H9 (cell line): ENCODE measurements around the gene TENM3. TPM values are rescaled to one million over a fixed set of nuclear protein-coding genes. Genes with fewer than 3 reads are reported as not detected.

Experiments
- DNase-seq: peaks from one replicate; pipeline ENCODE4 v3.0.0-alpha.2; 2017
- H2AFZ ChIP-seq: one replicate; pipeline ENCODE4 v1.6.1; 2013; ENCODE audit warnings: mild to moderate bottlenecking, low read length, control low read depth, moderate library complexity
- H2AK5ac ChIP-seq: 2 replicates; pipeline ENCODE4 v1.6.1; 2013; ENCODE audit warnings: low read length, control low read depth, mixed read lengths; ENCODE audit not compliant: insufficient read length
- H2BK120ac ChIP-seq: one replicate; pipeline ENCODE4 v1.6.1; 2013; ENCODE audit warnings: low read depth, mild to moderate bottlenecking, low read length, control low read depth, inconsistent platforms; ENCODE audit not compliant: poor library complexity, severe bottlenecking
- H2BK12ac ChIP-seq: 2 replicates; pipeline ENCODE4 v1.6.1; 2013; ENCODE audit warnings: low read length, control low read depth, mixed read lengths, low read depth; ENCODE audit not compliant: insufficient read length
- H2BK15ac ChIP-seq: 2 replicates; pipeline ENCODE4 v1.6.1; 2013; ENCODE audit warnings: low read depth, low read length, control low read depth
- H2BK20ac ChIP-seq: one replicate; pipeline ENCODE4 v1.6.1; 2013; ENCODE audit warnings: low read depth, mild to moderate bottlenecking, low read length, control low read depth, inconsistent platforms; ENCODE audit not compliant: poor library complexity, severe bottlenecking
- H2BK5ac ChIP-seq: 2 replicates; pipeline ENCODE4 v1.6.1; 2013; ENCODE audit warnings: low read length, control low read depth, mixed read lengths; ENCODE audit not compliant: insufficient read length
- H3K14ac ChIP-seq: 2 replicates; pipeline ENCODE4 v1.6.1; 2013; ENCODE audit warnings: low read length, control low read depth; ENCODE audit not compliant: insufficient read depth
- H3K18ac ChIP-seq: 2 replicates; pipeline ENCODE4 v1.6.1; 2013; ENCODE audit warnings: low read depth, mild to moderate bottlenecking, mixed read lengths, low read length, control low read depth; ENCODE audit not compliant: insufficient read length
- H3K23ac ChIP-seq: 2 replicates; pipeline ENCODE4 v1.6.1; 2013; ENCODE audit warnings: low read length, control low read depth, mixed read lengths, low read depth; ENCODE audit not compliant: insufficient read length
- H3K23me2 ChIP-seq: 2 replicates; pipeline ENCODE4 v1.6.1; 2013; ENCODE audit warnings: low read depth, mild to moderate bottlenecking, mixed read lengths, low read length, control low read depth; ENCODE audit not compliant: insufficient read length, poor library complexity, severe bottlenecking
- H3K27ac ChIP-seq: 2 replicates; pipeline ENCODE4 v1.5.1; 2013; ENCODE audit warnings: low read length, control low read depth, mixed read lengths, low read depth; ENCODE audit not compliant: insufficient read length
- H3K27me3 ChIP-seq: 2 replicates; pipeline ENCODE4 v1.6.1; 2013; ENCODE audit warnings: low read length, control low read depth, inconsistent platforms; ENCODE audit not compliant: insufficient read depth
- H3K4ac ChIP-seq: 2 replicates; pipeline ENCODE4 v1.6.1; 2013; ENCODE audit warnings: low read depth, mild to moderate bottlenecking, control low read depth, inconsistent platforms, low read length, moderate library complexity
- H3K4me1 ChIP-seq: 2 replicates; pipeline ENCODE4 v1.6.1; 2013; ENCODE audit warnings: low read length, control low read depth, inconsistent platforms; ENCODE audit not compliant: insufficient read depth
- H3K4me2 ChIP-seq: 2 replicates; pipeline ENCODE4 v1.6.1; 2013; ENCODE audit warnings: low read length, control low read depth, mixed read lengths; ENCODE audit not compliant: insufficient read length, insufficient read depth
- H3K56ac ChIP-seq: 2 replicates; pipeline ENCODE4 v1.6.1; 2013; ENCODE audit warnings: low read depth, mild to moderate bottlenecking, mixed read lengths, low read length, control low read depth; ENCODE audit not compliant: insufficient read length
- H3K79me1 ChIP-seq: 2 replicates; pipeline ENCODE4 v1.6.1; 2013; ENCODE audit warnings: low read depth, mild to moderate bottlenecking, moderate library complexity, low read length, control low read depth, inconsistent platforms; ENCODE audit not compliant: insufficient read depth, poor library complexity, severe bottlenecking
- H3K79me2 ChIP-seq: 2 replicates; pipeline ENCODE4 v1.6.1; 2013; ENCODE audit warnings: low read length, control low read depth, inconsistent platforms; ENCODE audit not compliant: insufficient read depth
- H3K9ac ChIP-seq: 2 replicates; pipeline ENCODE4 v1.6.1; 2013; ENCODE audit warnings: low read length, control low read depth, mixed read lengths; ENCODE audit not compliant: insufficient read length; ENCODE audit errors: extremely low read depth
- H3K9me3 ChIP-seq: one replicate; pipeline ENCODE4 v1.6.1; 2013; ENCODE audit warnings: low read depth, low read length, inconsistent platforms; ENCODE audit not compliant: control insufficient read depth
- H3T11ph ChIP-seq: one replicate; pipeline ENCODE4 v1.6.1; 2013; ENCODE audit warnings: mild to moderate bottlenecking, low read length, control low read depth, inconsistent platforms
- H4K20me1 ChIP-seq: one replicate; pipeline ENCODE4 v1.6.1; 2013; ENCODE audit not compliant: control insufficient read depth, insufficient read length, insufficient read depth
- H4K5ac ChIP-seq: 2 replicates; pipeline ENCODE4 v1.6.1; 2013; ENCODE audit warnings: low read depth, mild to moderate bottlenecking, mixed read lengths, low read length, control low read depth; ENCODE audit not compliant: insufficient read length
- H4K8ac ChIP-seq: replicated peaks from 2 replicates; pipeline ENCODE4 v1.6.1; 2013; ENCODE audit warnings: low read length, control low read depth, mixed read lengths, low read depth; ENCODE audit not compliant: insufficient read length
- H4K91ac ChIP-seq: 2 replicates; pipeline ENCODE4 v1.6.1; 2013; ENCODE audit warnings: low read depth, mild to moderate bottlenecking, moderate library complexity, mixed read lengths, low read length, control low read depth; ENCODE audit not compliant: insufficient read length
- H3K27ac Mint-ChIP-seq, 3 experiments: 2 replicates in 2 of 3; 3 replicates in 1 of 3; pipeline ENCODE4 v1.8.0; 2020 to 2021; ENCODE audit warnings: mixed read lengths in 3 of 3, mild to moderate bottlenecking in 1 of 3, moderate library complexity in 1 of 3
- H3K27me3 Mint-ChIP-seq: 2 replicates; pipeline ENCODE4 v1.8.0; 2021; ENCODE audit warnings: low read depth, mild to moderate bottlenecking, moderate library complexity, mixed read lengths
- H3K36me3 Mint-ChIP-seq, 3 experiments: 2 replicates in 2 of 3; 3 replicates in 1 of 3; pipeline ENCODE4 v1.8.0; 2020 to 2021; ENCODE audit warnings: low read depth in 3 of 3, mixed read lengths in 3 of 3; ENCODE audit not compliant: insufficient read depth in 1 of 3
- H3K4me1 Mint-ChIP-seq, 2 experiments: 2 replicates each; pipeline ENCODE4 v1.8.0; 2020; ENCODE audit warnings: mixed read lengths in 2 of 2
- H3K4me3 Mint-ChIP-seq, 2 experiments: 2 replicates in 1 of 2; 3 replicates in 1 of 2; pipeline ENCODE4 v1.8.0; 2020 to 2021; ENCODE audit warnings: mild to moderate bottlenecking in 2 of 2, mixed read lengths in 2 of 2, moderate library complexity in 1 of 2
- H3K9me3 Mint-ChIP-seq, 2 experiments: 2 replicates in 1 of 2; 3 replicates in 1 of 2; pipeline ENCODE4 v1.8.0; 2020; ENCODE audit warnings: mild to moderate bottlenecking in 2 of 2, mixed read lengths in 2 of 2, moderate library complexity in 1 of 2
- WGBS: extraction: QIAGEN DNeasy Blood & Tissue Kit; methylation state at CpG from one replicate; pipeline ENCODE4 v1.1.7; 2013; ENCODE audit warnings: missing lambda C conversion rate, low lambda C conversion rate, mixed read lengths; ENCODE audit not compliant: insufficient read length; ENCODE audit errors: extremely low coverage; 5-methylcytosine and 5-hydroxymethylcytosine counted together
- total RNA-seq: library from RNA; stranded (reverse); gene quantifications from 2 replicates; pipeline ENCODE4 v1.2.1, GENCODE V29; 2021
- TF ChIP-seq, protein P1 (sequence below): fragments of 200-600 bp; sonication (generic); conservative IDR thresholded peaks from 3 replicates; pipeline ENCODE4 v1.8.0; 2021; ENCODE audit warnings: antibody characterized with exemption, mild to moderate bottlenecking

Gene TENM3
- total RNA-seq, 1 experiment from 2014 or later: 49.6 TPM

GRCh38 chr4:182704077-182704476 is 460.9 kb downstream of the TENM3 start:
- no peak overlapping the region for H2BK5ac ChIP-seq
- no peak overlapping the region for H3K18ac ChIP-seq
- no peak overlapping the region for H3K4me2 ChIP-seq
- no CpG with 5 or more reads among the region's 1 CpG for WGBS
- TF ChIP-seq, protein P1, sequence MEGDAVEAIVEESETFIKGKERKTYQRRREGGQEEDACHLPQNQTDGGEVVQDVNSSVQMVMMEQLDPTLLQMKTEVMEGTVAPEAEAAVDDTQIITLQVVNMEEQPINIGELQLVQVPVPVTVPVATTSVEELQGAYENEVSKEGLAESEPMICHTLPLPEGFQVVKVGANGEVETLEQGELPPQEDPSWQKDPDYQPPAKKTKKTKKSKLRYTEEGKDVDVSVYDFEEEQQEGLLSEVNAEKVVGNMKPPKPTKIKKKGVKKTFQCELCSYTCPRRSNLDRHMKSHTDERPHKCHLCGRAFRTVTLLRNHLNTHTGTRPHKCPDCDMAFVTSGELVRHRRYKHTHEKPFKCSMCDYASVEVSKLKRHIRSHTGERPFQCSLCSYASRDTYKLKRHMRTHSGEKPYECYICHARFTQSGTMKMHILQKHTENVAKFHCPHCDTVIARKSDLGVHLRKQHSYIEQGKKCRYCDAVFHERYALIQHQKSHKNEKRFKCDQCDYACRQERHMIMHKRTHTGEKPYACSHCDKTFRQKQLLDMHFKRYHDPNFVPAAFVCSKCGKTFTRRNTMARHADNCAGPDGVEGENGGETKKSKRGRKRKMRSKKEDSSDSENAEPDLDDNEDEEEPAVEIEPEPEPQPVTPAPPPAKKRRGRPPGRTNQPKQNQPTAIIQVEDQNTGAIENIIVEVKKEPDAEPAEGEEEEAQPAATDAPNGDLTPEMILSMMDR: no peak
- H3K79me1 ChIP-seq: no peaks in the 10 kb centered on the region
- no peak overlapping the region for H2BK120ac ChIP-seq
- DNase-seq: no peak
- H2BK20ac ChIP-seq: no peak overlapping the region
- no peaks in the 10 kb centered on the region for H3K79me2 ChIP-seq
- no peak overlapping the region for H2BK15ac ChIP-seq
- no peak overlapping the region for H3K4ac ChIP-seq
- no peaks in the 10 kb centered on the region for H3K27me3 ChIP-seq
- no peak overlapping the region for H4K91ac ChIP-seq
- no peaks in the 10 kb centered on the region; the same call in 1 of the 2 replicates for H3K4me1 ChIP-seq
- no peaks in the 10 kb centered on the region for H3K27me3 Mint-ChIP-seq
- no peak overlapping the region for H3K23ac ChIP-seq
- peaks cover 6 to 12% of the 10 kb centered on the region in 2 experiments for H3K4me1 Mint-ChIP-seq
- H3K14ac ChIP-seq: no peak overlapping the region
- H3K9ac ChIP-seq: no peak overlapping the region
- H3K27ac ChIP-seq: no peak overlapping the region
- no peak overlapping the region for H2AK5ac ChIP-seq
- no peak overlapping the region for H3K27ac Mint-ChIP-seq
- no peaks in the 10 kb centered on the region for H3K9me3 ChIP-seq
- H3K23me2 ChIP-seq: no peaks in the 10 kb centered on the region
- H3T11ph ChIP-seq: no peak overlapping the region
- H3K4me3 Mint-ChIP-seq: no peak overlapping the region
- no peak overlapping the region for H2AFZ ChIP-seq
- peaks cover 0 to 3% of the 10 kb centered on the region in 2 experiments; a peak in 1 of 5 replicates for H3K9me3 Mint-ChIP-seq
- no peak overlapping the region for H4K5ac ChIP-seq
- H4K20me1 ChIP-seq: no peaks in the 10 kb centered on the region
- no peak overlapping the region for H3K56ac ChIP-seq
- H2BK12ac ChIP-seq: no peak overlapping the region
- H3K36me3 Mint-ChIP-seq: peaks cover 5 to 13% (median 10%) of the 10 kb centered on the region in 3 experiments; a peak in 6 of 7 replicates
- no peak overlapping the region for H4K8ac ChIP-seq
